HG03196 (cell line): ENCODE results near the gene ACAP3.
A peak's percentile ranks its signal among the peaks of the same experiment; 100 is the strongest.

Experiments
- ATAC-seq: cut with Tn5 transposase; IDR thresholded peaks from one replicate; pipeline ENCODE4 v1.9.1; 2021; ENCODE audit not compliant: unreplicated experiment

The ACAP3 gene

GRCh38 chr1:1307923-1308755 lies at the start of gene ACAP3, which contains the start of gene PUSL1:
Gene ACAP3 (minus strand): TSS chr1:1307930. CDS start chr1:1307815, 115 bp downstream.
Gene PUSL1 (plus strand): TSS chr1:1308597. CDS start chr1:1308644, 47 bp downstream.
- ATAC-seq, result peak; percentile 55

DNA sequence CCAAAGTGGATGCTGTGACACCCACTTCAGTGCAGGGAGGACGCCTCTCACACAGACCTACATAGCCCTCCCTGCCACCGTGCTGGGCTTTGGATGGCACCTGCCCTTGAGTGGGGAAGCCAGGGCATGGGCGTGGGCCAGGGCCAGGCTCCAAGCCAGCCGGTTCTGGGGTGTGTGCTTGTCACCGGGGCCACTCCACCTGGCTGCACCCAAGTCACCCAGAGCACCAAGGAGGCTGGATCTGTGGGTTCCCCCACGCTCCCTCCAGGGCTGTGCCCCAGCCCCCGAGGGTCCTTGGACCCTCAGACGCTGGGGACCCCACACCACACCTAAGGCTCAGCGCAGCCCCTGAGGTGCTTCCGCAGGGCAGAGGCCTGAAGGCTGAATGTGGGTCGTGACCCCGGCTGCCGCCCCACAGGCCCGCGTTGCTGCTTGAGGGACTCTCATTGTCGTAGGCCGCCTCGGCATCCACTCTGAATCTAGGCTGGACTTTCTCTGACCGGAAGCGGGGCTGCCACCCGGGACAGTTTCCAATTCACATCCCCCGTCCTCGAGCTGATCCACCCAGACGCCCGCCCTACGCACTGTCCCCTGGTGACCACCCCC lies 49.2 kb upstream of the ACAP3 start:
- no peak for ATAC-seq

- ATAC-seq, result no peak
Measured at GRCh38 chr1:1356166-1356795, 48.6 kb upstream of the ACAP3 start.

GRCh38 chr1:1355416-1355815 lies 47.7 kb upstream of the ACAP3 start:
- no peak for ATAC-seq

GRCh38 chr1:1354271-1355247 lies 46.8 kb upstream of the ACAP3 start:
- no peak for ATAC-seq

- ATAC-seq, result no peak
Measured at GRCh38 chr1:1353389-1354151, 45.8 kb upstream of the ACAP3 start.

GRCh38 chr1:1352786-1353388 lies 45.2 kb upstream of the ACAP3 start:
- ATAC-seq, result no peak

GRCh38 chr1:1351511-1352427 lies 44.0 kb upstream of the ACAP3 start:
- no peak for ATAC-seq

DNA sequence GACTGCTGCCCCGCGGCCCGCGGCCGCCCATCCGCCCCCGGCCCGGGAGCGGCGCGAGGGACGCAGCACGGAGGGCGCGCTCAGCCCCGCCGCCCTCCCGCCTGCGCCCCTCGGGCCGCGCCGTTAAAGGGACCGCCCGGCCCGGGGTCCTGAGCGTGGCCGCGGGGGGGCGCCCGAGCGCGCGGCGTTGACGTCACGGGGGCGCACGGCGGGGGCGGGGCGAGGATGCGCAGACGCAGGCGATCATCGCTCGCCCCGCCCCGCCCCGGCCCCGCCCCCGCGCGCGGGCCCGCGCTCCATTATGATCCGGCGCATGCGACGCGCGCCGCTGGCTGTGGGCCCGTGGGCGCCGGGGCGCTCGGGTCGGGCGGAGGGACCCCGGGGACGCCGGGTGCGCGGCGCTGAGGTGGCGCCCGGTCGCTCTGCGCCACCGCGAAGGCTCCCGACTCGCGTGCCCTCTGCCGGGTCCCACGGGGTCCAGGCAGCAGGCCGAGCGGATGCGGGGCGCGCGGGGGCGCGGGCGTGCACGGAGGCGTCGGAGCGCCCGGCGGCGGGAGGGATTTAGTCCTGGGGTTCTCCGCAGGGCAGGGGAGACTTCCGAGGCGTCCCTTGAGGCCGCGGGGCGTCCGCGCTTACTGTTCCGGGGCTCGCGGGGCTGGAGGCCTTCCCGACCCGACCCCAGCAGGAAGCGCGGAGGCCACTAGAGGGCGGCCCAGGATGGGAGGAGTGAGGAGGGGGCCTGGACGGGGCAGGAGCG lies 41.7 kb upstream of the ACAP3 start, which contains the start of gene DVL1:
Gene DVL1, minus strand, starts transcription at position 163 of the 757 bp plus-strand sequence. CDS start 353 bp downstream, outside the sequence.
- ATAC-seq, result peak; percentile 54

GRCh38 chr1:1348420-1349255 lies 40.9 kb upstream of the ACAP3 start:
- ATAC-seq, result peak; percentile 24

GRCh38 chr1:1347663-1348419 lies 40.1 kb upstream of the ACAP3 start:
- no peak for ATAC-seq

DNA sequence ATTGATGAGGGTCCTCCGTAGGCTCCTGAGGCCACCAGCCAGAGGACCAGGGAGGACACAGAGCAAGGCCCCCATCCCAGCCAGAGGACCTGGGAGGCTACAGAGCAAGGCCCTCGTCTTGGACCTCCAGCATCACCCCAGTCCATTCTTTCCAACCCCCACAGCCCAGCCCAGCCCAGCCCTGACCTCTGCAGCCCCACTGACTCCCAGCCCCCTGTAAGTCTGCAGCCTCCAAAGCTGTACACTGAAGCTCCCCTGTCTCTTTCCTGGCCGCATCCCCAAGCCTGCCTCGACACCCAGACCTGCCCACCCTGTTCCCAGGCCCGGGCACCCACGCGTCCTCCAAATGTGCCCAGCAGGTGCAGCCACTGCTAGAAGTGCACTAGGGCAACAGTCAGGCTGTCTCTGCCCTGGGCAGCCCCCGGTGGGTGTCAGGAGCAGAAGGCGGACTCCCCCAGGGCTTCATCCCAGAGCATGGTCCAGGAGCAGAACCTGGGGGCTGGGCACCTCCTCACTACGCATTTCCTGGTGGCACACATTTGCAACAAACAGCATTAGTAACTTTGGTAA lies 39.4 kb upstream of the ACAP3 start:
- no peak for ATAC-seq

DNA sequence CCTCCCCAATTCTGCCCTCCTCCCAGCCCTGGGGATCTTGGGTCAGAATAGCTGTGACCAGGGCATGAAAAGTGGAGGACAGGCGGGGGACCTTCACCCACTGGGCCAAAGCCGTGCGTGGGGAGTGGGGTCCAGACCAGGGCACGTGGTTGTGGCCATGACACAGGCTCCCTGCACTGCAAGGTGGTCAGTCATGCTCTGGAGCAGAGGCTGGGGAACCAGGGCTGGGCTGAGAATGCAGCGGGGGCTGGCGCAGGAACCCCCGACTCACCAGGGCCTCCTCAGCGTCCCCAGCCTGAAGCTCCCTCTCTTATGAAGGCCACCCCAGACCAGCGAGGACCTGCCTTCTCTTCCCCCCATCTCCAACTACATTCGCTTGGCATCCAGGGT lies 38.8 kb upstream of the ACAP3 start:
- ATAC-seq, result no peak

DNA sequence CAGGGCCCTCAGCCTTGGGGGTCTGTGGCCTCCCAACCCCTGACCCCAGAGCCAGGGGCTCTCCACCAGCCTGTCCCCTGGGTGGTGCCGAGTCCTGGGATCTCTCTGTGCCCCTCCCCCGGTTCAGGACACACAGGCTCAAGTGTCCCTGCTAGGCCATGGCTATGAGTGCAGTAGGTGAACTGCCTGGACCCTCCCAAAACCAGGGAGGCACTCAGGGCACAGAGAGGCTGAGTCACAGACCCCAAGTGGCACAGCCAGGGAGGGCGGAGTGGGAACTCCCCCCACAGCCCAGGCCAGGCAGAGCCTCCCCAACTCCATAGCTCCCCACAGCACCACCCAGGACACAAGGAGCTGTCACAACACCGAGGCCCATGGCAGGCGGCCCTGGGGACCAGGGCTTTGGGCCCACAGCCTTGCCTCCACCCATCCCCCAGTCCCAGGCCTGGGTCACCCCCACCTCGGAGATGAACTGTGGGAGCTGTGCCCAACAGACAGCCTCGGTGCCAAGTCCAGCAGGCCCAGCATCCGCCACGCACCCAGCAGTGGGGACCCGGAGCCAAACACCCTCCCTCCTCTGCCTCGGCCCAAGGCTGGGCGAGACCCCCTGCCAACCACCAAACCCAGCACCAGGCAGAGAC lies 38.2 kb upstream of the ACAP3 start:
- ATAC-seq, result no peak

GRCh38 chr1:1345384-1345783 lies 37.7 kb upstream of the ACAP3 start:
- ATAC-seq, result no peak
